ENCODE measurements around the gene MAN2A1.

Gene MAN2A1

GRCh38 chr5:109898269-109899162, 208.8 kb downstream of the MAN2A1 start:
- no peak for TF ChIP-seq TOX (CRISPR knock-in tag; IDR thresholded peaks at IDR 0.05; ENCODE audit: borderline replicate concordance)
- TF ChIP-seq RARB (CRISPR knock-in tag; IDR thresholded peaks at IDR 0.05), result no peak
- no peak for TF ChIP-seq POU6F1 (CRISPR knock-in tag; IDR thresholded peaks at IDR 0.05; ENCODE audit: borderline replicate concordance, low read depth)
- TF ChIP-seq ZNF565 (CRISPR knock-in tag; conservative IDR thresholded peaks at IDR 0.05; ENCODE audit: low read depth), result no peak
- TF ChIP-seq ZC3H10 (CRISPR knock-in tag; IDR thresholded peaks at IDR 0.05), result no peak

GRCh38 chr5:109899163-109899535, 209.4 kb downstream of the MAN2A1 start:
- TF ChIP-seq BACH2 (CRISPR knock-in tag; IDR thresholded peaks at IDR 0.05; ENCODE audit: borderline replicate concordance) (no peak), TOX (CRISPR knock-in tag; IDR thresholded peaks at IDR 0.05; ENCODE audit: borderline replicate concordance) (no peak)
- no peak for ATAC-seq

More at GRCh38 chr5:109898269-109899162, 208.8 kb downstream of the MAN2A1 start:
- ATAC-seq, result no peak

- TF ChIP-seq ZNF565 (CRISPR knock-in tag; conservative IDR thresholded peaks at IDR 0.05; ENCODE audit: low read depth) (no peak), PATZ1 (CRISPR knock-in tag; IDR thresholded peaks at IDR 0.05; ENCODE audit: borderline replicate concordance) (no peak), CREB5 (CRISPR knock-in tag; IDR thresholded peaks at IDR 0.05; ENCODE audit: low read depth) (no peak), ARNTL (CRISPR knock-in tag; IDR thresholded peaks at IDR 0.05; ENCODE audit: borderline replicate concordance, low read depth) (no peak), PPARA (CRISPR knock-in tag; IDR thresholded peaks at IDR 0.05; ENCODE audit: borderline replicate concordance) (no peak)
- ATAC-seq, result no peak
Observed at GRCh38 chr5:109900461-109900860, 210.7 kb downstream of the MAN2A1 start.

GRCh38 chr5:109900911-109901627, 211.3 kb downstream of the MAN2A1 start:
- no peak for TF ChIP-seq SNAI2 (CRISPR knock-in tag; IDR thresholded peaks at IDR 0.05)
- no peak for TF ChIP-seq CSRNP3 (CRISPR knock-in tag; IDR thresholded peaks at IDR 0.05)
- no peak for TF ChIP-seq PATZ1 (CRISPR knock-in tag; IDR thresholded peaks at IDR 0.05; ENCODE audit: borderline replicate concordance)
- TF ChIP-seq ISL1 (CRISPR knock-in tag; IDR thresholded peaks at IDR 0.05), result no peak
- no peak for TF ChIP-seq TOX (CRISPR knock-in tag; IDR thresholded peaks at IDR 0.05; ENCODE audit: borderline replicate concordance)
- no peak for TF ChIP-seq ZFP3 (CRISPR knock-in tag; IDR thresholded peaks at IDR 0.05)
- TF ChIP-seq OSR1 (CRISPR knock-in tag; IDR thresholded peaks at IDR 0.05), result no peak
- no peak for TF ChIP-seq ZNF8 (CRISPR knock-in tag; IDR thresholded peaks at IDR 0.05)
- TF ChIP-seq TCF4 (CRISPR knock-in tag; IDR thresholded peaks at IDR 0.05; ENCODE audit: borderline replicate concordance), result no peak
- TF ChIP-seq ZNF565 (CRISPR knock-in tag; conservative IDR thresholded peaks at IDR 0.05; ENCODE audit: low read depth), result no peak
- TF ChIP-seq ZNF70 (CRISPR knock-in tag; IDR thresholded peaks at IDR 0.05), result no peak
- no peak for TF ChIP-seq ZFP30 (CRISPR knock-in tag; IDR thresholded peaks at IDR 0.05)
- TF ChIP-seq ESRRG (CRISPR knock-in tag; IDR thresholded peaks at IDR 0.05), result no peak
- no peak for TF ChIP-seq TSHZ2 (CRISPR knock-in tag; IDR thresholded peaks at IDR 0.05)
- no peak for TF ChIP-seq BACH2 (CRISPR knock-in tag; IDR thresholded peaks at IDR 0.05; ENCODE audit: borderline replicate concordance)

More at GRCh38 chr5:109900911-109901627, 211.3 kb downstream of the MAN2A1 start:
- ATAC-seq, result no peak
